GM12891 (cell line): ENCODE data around the gene LHFPL6.

Experiments
- POLR2A ChIP-seq: IDR thresholded peaks from 2 replicates; pipeline ENCODE4 v1.6.1; 2011; ENCODE audit warnings: low read depth, low read length, control low read depth
- POU2F2 ChIP-seq: IDR thresholded peaks from 2 replicates; pipeline ENCODE4 v1.6.1; 2011; ENCODE audit warnings: low read depth, mild to moderate bottlenecking, control low read depth, low read length, moderate library complexity

GRCh38 chr13:39552246-39552645 is 50.7 kb downstream of the LHFPL6 start:
- TF ChIP-seq POU2F2 (no peak), POLR2A (no peak)
